RWPE1 (cell line): ENCODE measurements around the gene MATCAP1.
A peak's percentile ranks its signal among the peaks of the same experiment; 100 is the strongest.

Source experiments
- CTCF ChIA-PET: fragments of 350-600 bp; sonication (Branson Sonifier 250); formaldehyde crosslinking; extraction: SDS; loops from one replicate; lab custom pipeline; 2021; lab: Yijun Ruan, JAX
- POLR2A ChIA-PET: fragments of 400-600 bp; formaldehyde crosslinking; extraction: SDS; loops from one replicate; lab custom pipeline; 2020; ENCODE audit warnings: antibody characterized with exemption; ENCODE audit not compliant: low non-redundant PET; lab: Yijun Ruan, JAX
- DNase-seq: peaks from one replicate; pipeline ENCODE4 v3.0.0; 2012; ENCODE audit warnings: low spot score
- H3K27ac ChIP-seq: fragments of 450-650 bp; 2 replicates; pipeline ENCODE4 v1.5.1; 2017
- CTCF ChIP-seq: fragments of 450-650 bp; conservative IDR thresholded peaks from 2 replicates; pipeline ENCODE4 v1.5.1; 2017; ENCODE audit warnings: low read depth, mild to moderate bottlenecking

MATCAP1 gene

DNA sequence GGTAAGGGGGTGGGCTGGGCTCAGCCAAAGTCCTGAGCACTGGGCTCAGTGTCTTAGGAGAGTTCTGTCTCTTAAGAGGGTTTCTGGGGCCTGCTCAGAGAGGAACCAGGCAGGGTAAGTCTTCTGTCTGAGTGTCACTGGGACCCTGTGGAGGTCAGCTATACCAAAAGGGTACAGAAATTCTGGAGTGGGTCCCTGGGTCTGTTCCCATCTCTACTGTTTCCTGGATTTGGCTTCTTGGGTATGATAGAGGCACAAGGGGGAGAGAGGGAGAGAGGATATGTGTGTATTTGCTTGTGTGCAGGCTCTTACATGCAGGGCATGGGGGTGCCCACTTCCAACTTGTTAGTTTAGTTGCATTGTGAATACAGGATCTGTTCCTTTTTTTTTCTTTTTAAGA lies 9.8 kb upstream of the MATCAP1 start:
- peak overlapping the region; percentile 92 for H3K27ac ChIP-seq
- no peak for TF ChIP-seq CTCF
- no peak for DNase-seq
- ChIA-PET POLR2A (interaction anchor here (1.3 kb wide), 1 partner anchor 11 kb away, joined by 3 read pairs; no protein-coding TSS in a partner anchor), CTCF (interaction anchor here (0.5 to 1.5 kb wide), 3 partner anchors 24 to 642 kb away, joined by 4 to 5 read pairs (median 4); no protein-coding TSS in a partner anchor)

DNA sequence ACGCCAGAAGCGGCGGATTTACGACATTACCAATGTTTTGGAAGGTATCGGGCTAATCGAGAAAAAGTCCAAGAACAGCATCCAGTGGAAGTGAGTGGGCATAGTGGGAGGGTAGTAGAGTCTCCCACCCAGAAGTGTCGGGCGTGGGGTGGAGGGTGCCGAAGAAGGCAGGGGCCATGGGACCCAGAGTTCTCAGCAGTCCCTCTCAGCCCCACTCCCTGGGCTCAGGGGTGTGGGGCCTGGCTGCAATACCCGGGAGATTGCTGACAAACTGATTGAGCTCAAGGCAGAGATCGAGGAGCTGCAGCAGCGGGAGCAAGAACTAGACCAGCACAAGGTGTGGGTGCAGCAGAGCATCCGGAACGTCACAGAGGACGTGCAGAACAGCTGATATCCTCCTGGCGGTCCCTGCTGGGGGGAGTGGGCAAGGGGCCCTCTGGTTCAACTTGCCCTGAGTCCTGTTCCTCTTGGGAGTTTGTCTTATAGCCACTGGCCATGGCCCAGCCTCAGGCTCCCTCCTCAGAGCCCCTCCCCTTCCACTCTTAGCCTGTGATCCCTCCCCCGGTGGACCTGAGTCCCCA lies 9.1 kb upstream of the MATCAP1 start:
- no peak for TF ChIP-seq CTCF
- ChIA-PET POLR2A (interaction anchor here (0.7 to 1.3 kb wide), 2 partner anchors 11 to 46 kb away, joined by 3 read pairs; no protein-coding TSS in a partner anchor), CTCF (interaction anchor here (1.0 to 1.5 kb wide), 2 partner anchors 23 to 175 kb away, joined by 4 read pairs; no protein-coding TSS in a partner anchor)
- peak overlapping the region; percentile 74 for H3K27ac ChIP-seq
- no peak for DNase-seq

GRCh38 chr16:67191995-67192681 lies 8.4 kb upstream of the MATCAP1 start, which contains the start of gene E2F4:
E2F4 (plus strand) TSS chr16:67192155; CDS start chr16:67192228, 73 bp downstream.
- POLR2A ChIA-PET: interaction anchor here (0.7 to 1.3 kb wide), 2 partner anchors 10 to 45 kb away, joined by 3 read pairs; no protein-coding TSS in a partner anchor
- peak within 1 kb of the TSS; percentile 74 for H3K27ac ChIP-seq

GRCh38 chr16:67191411-67191994 lies 7.7 kb upstream of the MATCAP1 start:
- H3K27ac ChIP-seq: peak overlapping the region; percentile 74
- no peak for TF ChIP-seq CTCF
- CTCF ChIA-PET: no interaction called here
- DNase-seq: no peak
- POLR2A ChIA-PET: no interaction called here

More at GRCh38 chr16:67191995-67192681, 8.4 kb upstream of the MATCAP1 start, which contains the start of gene E2F4:
- TF ChIP-seq CTCF: no peak
- CTCF ChIA-PET: interaction anchor here (1.0 to 1.5 kb wide), 2 partner anchors 23 to 174 kb away, joined by 4 read pairs; no protein-coding TSS in a partner anchor
- DNase-seq: peak; percentile 88

DNA sequence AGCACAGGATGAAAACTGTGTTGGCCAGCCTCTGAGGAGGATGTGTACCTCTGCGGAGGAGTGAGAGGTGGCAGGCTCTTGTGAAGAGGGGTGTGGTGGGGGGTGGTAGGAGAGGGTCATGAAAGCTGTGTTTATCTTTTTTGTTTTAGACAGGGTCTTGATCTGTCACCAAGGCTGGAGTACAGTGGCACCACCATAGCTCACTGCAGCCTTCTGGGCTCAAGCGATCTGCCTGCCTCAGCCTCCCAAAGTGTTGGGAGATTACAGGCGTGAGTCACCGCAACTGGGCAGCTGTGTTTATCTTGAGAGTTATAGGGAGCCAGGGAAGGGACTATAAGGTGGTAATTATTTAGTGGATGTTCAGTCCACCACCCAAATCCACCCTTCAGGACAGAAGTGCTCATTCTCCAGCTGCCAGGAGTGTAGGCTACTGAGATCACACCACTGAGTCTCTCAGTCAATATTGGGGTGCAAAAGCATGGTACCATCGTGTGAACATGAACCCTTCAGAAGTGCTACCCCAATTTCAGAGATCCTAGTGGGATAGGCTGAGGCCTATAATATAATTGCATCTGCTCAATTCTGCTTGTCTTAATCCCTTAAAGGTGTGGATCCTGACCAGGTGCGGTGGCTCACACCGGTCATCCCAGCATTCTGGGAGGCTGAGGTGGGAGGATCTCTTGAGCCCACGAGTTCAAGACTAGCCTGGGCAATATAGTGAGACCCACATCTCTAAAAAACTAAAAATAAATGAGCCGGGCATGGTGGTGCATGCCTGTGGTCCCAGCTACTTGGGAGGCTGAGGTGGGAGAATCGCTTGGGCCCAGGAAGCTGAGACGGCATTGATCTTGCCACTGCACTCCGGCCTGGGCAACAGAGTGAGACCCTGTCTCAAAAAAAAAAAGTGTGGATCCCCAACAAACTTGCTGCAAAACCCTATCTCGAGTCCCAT lies 7.0 kb upstream of the MATCAP1 start:
- CTCF ChIA-PET: interaction anchor here (0.5 to 0.7 kb wide), 2 partner anchors 21 to 237 kb away, joined by 3 to 6 read pairs; partner anchors contain the start of gene NOL3
- no peak for TF ChIP-seq CTCF
- POLR2A ChIA-PET: no interaction called here
- DNase-seq: no peak
- peak overlapping the region; percentile 26; the same call in 1 of the 2 replicates for H3K27ac ChIP-seq
